HG03097 (cell line): ENCODE results near the gene BOD1.

Experiments used
- ATAC-seq: cut with Tn5 transposase; IDR thresholded peaks from one replicate; pipeline ENCODE4 v1.9.1; 2021; ENCODE audit not compliant: unreplicated experiment, low FRiP score

BOD1 gene

DNA sequence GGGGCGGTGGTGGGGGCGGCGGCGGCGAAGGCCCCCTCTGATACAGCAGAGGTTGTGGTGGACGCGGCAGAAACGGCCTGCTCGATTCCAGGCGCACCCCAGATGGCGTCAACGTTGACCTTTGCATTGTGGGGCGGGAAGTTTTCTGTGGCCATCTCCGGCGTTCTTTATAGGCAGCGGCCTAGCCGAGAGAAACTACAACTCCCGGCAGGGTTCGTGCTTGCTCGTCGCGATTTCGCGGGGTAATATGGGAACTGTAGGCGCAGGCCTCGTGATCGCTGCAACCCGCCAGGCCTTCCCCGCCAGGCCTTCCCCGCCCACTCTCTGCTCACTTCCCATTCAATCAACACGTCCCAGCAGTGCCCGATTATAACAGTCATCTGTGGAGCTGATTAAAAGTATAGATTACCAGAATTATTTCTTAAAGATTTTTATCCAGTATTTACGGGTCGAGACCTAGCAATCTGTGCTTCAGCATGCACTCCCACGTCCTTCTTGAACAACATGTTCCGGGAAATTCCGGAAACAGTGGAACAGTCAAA is at the start of gene BOD1:
Gene BOD1 (minus strand): TSS at position 74 of the 542 bp plus-strand sequence. CDS start 214 bp downstream, outside the sequence.
- ATAC-seq: peak; percentile 92

DNA sequence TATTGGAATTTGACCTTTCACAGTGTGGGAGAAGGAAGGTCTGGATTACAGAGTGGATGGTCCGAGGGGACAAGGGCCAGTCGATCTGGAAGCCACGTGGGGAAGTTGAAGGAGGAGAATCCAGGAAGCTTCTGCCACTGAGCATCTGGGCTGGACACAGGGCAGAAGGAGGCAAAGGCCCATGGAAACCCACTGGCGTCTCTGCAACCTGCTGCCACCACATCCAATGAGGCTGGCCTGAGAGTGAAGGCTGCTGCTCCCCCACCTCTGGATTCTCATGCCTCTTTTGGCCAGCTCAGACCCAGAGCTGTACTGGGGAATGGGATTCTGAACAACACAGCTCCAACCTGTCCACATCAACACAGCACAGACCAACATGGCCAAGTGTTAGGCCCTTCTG is 48.9 kb upstream of the BOD1 start:
- no peak for ATAC-seq

DNA sequence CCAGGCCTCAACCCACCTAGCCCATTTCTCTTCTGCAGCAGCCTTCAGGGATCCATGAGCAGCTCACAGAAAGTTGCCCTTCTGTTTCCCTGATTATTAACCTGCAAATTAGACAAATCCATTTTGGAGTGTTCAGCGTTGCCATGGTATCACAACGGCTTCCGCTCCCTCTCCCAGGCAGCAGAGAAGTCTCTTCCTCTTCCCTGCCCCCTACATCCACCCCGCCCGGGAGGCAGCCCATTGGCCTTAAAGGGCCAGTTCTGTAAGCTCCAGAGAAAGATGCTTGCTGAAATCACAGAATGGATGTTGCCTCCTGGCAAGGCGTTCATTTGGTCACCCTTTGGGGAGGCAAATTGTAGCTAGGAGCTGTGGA is 47.7 kb upstream of the BOD1 start:
- ATAC-seq: no peak

- ATAC-seq: no peak
These were observed 47.1 kb upstream of the BOD1 start for GRCh38 chr5:173663352-173664153.

DNA sequence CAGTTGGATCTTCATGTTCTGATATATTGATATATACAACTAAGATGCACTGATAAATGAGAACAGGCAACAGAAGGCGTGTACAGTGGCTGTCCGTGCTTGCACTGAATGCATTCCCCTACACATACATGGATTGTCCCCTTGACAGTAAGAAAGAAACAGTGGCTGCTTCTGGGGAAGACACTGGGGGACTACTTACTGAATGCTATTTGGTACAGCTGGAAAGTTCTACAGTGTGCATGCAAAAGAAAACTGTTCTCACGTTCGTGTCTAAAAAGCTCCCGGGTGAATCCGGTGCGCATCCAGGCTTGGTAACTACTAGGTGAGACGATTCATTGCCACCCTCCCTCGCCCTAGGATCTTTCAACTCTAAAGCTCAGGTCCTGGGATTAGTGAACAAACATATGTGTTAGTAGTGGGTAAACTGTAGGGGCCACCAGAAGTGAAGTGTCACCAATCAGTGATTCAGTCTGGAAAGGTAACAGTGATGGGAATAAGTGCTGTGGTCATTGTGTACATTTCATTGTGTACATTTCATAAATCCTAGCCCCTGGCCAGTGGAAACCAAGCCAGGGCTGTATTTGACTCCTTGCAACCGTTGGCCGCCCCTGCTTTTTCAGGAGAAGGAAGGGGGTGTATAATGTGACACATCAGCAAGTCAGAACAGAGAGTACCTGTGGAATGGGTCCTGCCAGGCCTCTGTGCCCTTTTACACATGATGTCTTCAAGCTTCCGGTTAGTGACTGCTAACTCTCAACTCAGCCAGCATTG is 46.3 kb upstream of the BOD1 start:
- no peak for ATAC-seq

GRCh38 chr5:173660481-173661280 is 44.2 kb upstream of the BOD1 start:
- ATAC-seq: no peak

- no peak for ATAC-seq
These were observed 43.0 kb upstream of the BOD1 start for GRCh38 chr5:173659423-173659822.

GRCh38 chr5:173657741-173658356 is 41.4 kb upstream of the BOD1 start:
- no peak for ATAC-seq

GRCh38 chr5:173655196-173655797 is 38.8 kb upstream of the BOD1 start:
- ATAC-seq: no peak

- no peak for ATAC-seq
These were observed 37.5 kb upstream of the BOD1 start for GRCh38 chr5:173653822-173654523.

DNA sequence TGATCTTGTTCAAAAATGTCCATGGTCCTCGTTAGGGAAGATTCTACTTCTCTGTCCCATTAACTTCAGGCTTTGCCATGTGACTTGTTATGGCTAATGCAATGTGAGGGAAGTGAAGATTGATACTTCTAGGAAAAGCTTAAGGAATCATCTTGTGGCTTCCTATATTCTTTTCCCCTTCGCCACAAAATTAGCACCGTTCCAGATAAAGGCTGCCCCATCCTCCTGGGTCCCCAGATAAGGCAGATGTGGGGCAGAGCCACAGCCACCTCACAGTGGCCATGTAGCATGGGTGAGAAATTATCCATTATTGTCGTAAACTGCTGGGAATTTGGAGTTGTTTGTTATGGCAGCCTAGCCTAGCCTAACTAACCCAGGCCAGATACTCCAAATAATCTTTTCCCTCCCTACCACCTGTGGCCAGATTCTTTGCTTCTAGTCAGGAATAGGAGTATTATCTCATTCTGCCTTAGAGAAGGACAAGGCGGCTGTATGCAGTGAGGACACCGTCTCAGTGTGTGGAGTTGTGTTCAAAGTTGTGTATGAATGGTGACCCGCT is 31.9 kb upstream of the BOD1 start:
- no peak for ATAC-seq

GRCh38 chr5:173646692-173647091 is 30.2 kb upstream of the BOD1 start:
- ATAC-seq: no peak

GRCh38 chr5:173645890-173646574 is 29.6 kb upstream of the BOD1 start:
- ATAC-seq: no peak

- ATAC-seq: no peak
These were observed 29.0 kb upstream of the BOD1 start for GRCh38 chr5:173645437-173645807.

DNA sequence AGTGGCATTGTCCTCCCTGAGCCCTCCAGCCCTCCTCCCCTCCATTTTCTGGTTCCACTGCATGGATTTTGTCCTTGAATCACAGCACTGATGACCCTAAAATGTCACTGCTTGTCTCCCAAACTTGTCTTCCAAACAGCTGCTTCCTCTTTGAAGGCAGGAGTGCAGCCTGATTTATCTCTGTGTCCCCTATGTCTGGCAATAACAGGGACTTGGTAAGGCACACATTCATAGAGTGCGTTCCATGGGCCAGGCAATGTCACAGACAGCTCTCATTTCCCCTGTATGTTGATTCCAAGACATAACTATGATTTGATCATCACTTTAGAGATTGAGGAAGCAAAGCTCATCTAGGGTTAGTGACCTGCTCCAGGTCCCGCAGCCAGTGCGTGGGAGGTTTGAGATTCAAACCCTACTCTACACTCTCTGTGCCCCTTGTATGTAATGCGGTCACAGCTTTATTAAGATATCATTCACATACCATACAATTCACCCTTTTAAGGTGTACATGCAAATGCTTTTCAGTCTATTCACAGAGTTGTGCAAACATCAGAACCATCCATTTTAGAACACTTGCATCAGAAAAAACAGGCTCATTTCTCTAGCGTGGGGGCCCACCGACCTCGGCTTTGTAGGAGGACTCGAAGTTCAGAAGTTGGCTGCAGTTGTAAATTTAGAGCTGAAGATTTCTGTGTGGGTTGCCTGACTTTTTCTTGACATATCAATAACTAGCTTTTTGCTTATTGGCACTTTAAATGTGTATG is 28.4 kb upstream of the BOD1 start:
- ATAC-seq: no peak

DNA sequence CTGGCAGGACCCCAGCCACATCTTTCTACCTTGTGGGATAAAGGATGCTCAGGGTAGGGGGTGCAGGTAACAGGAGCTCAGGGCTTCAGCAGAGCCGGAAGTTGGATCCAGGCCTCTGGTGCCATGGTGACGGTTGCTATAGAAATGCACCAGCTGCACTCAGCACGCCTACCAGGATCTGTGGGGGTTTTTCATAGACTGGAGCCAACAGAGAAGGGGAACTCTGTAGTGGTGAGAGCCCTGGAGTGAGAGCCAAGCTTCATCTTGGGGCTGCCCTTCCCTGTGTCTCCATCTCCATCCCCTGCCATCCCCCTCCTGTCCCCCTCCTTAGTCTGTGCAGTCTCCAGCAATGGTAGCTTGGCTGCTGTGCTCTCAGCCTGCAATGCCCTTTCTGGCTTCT is 27.5 kb upstream of the BOD1 start:
- no peak for ATAC-seq

- no peak for ATAC-seq
These were observed 26.5 kb upstream of the BOD1 start for GRCh38 chr5:173642895-173643481.
